ENCODE measurements around the gene TEKT5. TPM values are rescaled to one million over a fixed set of nuclear protein-coding genes. Genes with fewer than 3 reads are reported as not detected.
"Not testable (repeated sequence)": the region's sequence is repeated elsewhere in the genome, so short reads cannot be mapped to it uniquely, and the experiment has no call there.

Gene TEKT5
- total and polyA plus RNA-seq, 9 of the 15 experiments (the other 6 are each of a cell fraction or from before 2014, with no cell fraction given), result 0.10 to 0.19 TPM; not detected in 7

DNA sequence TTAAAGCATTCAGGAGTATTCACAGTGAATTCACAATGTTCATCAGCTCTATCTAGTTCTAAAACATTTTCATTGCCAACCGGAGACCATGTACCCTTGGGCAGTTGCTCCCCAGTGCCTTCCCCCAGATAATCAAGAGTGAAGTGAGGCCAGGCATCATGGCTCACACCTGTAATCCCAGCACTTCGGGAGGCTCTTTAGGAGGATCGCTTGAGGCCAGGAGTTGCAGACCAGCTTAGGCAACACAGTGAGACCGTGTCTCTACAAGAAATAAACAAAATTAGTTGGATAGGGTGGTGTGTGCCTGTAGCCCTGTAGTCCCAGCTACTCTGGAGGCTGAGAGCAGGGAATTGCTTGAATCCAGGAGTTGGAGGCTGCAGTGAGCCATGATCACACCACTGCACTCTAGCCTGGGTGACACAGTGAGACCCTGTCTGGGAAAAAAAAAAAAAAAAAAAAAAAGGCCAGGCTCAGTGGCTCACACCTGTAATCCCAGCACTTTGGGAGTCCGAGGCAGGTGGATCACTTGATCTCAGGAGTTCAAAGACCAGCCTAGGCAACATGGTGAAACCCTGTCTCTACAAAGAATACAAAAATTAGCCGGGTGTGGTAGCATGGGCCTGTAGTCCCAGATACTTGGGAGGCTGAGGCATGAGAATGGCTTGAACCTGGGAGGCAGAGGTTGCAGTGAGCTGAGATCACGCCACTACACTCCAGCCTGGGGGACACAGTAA, 73.3 kb downstream of the TEKT5 start:
- FAIRE-seq, result not testable (repeated sequence)

DNA sequence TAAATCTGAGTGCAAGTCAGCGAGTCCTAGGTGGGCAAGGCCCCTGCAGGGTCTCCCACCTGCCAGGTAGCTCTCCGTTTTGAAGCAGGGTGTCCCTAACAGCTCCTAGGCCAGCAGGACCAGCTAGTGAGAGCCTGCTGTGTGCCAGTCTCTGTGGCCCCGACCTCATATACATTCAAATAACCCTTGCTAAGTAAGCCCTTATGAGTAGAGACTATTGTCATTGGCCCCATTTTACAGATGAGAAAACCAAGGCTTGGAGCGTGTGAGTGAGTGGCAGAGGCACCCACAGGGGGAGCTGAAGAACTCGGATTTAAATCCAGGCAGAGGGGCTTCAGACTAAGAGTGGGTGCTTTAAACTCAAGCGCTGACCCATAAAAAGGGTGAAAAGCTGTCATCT, 74.6 kb downstream of the TEKT5 start:
- H3K9me3 ChIP-seq (replicated peaks; ENCODE audit: control insufficient read depth, insufficient read depth, low read depth, low read length), result no peaks in the 10 kb centered on the region
- peaks cover 21 to 47% of the 10 kb centered on the region in 2 experiments; a peak in 4 of 5 replicates for H3K4me1 ChIP-seq (replicated peaks in 1 of 2; ENCODE audit: control insufficient read depth in 2 of 2, insufficient read depth in 2 of 2, low read length in 2 of 2)
- no peaks in the 10 kb centered on the region for H3K36me3 ChIP-seq (ENCODE audit: control insufficient read depth, insufficient read depth, low read length)
- in situ Hi-C loops (cut with MboI), result no loop called here
- no peak overlapping the region for H3K27ac ChIP-seq (ENCODE audit: extremely low read depth, low read depth, low read length)
- H3K9me1 ChIP-seq (ENCODE audit: control insufficient read depth, insufficient read depth, low read length), result no peaks in the 10 kb centered on the region
- no peaks in the 10 kb centered on the region for H3K79me2 ChIP-seq (ENCODE audit: control insufficient read depth, insufficient read depth, low read length)
- no peaks in the 10 kb centered on the region for H4K20me1 ChIP-seq (replicated peaks; ENCODE audit: control insufficient read depth, insufficient read depth, low read length)
- no peak overlapping the region for H3K4me3 ChIP-seq
- POLR2A ChIA-PET, result interaction anchor here (0.6 kb wide), 1 partner anchor 313 kb away, joined by 4 read pairs; no protein-coding TSS in a partner anchor
- FAIRE-seq (no peak), DNase-seq (ENCODE audit: extremely low read depth in 1 of 4, low spot score in 3 of 4) (no peak), ATAC-seq (no peak)
- CTCF ChIA-PET (ENCODE audit: low intra/inter-chr PET ratio), result no interaction called here
- intact Hi-C loops (cut with micrococcal nuclease), result no loop called here
- H3K9ac ChIP-seq (ENCODE audit: insufficient read depth in 1 of 2, low read depth in 2 of 2, low read length in 2 of 2), result peak overlapping the region in 1 of 2 experiments; percentile 52; a peak in 1 of 4 replicates
- peak overlapping the region; percentile 72; the same call in 1 of the 2 replicates for H2AFZ ChIP-seq (ENCODE audit: low read depth, low read length)
- no TSS peak for BruUV-seq (replicated peaks)
- H3K4me2 ChIP-seq (ENCODE audit: insufficient read depth, low read length), result peak overlapping the region; percentile 53; the same call in 1 of the 2 replicates
- TF ChIP-seq RCOR1 (IDR thresholded peaks at IDR 0.05; ENCODE audit: borderline replicate concordance in 1 of 2, low read depth in 2 of 2, low read length in 2 of 2) (0 out of 4 replicates have a peak, but pooled peaks of 1 of the 2 experiments have one; percentile 18), PTRF (tag; IDR thresholded peaks at IDR 0.05) (no peak), BCOR (IDR thresholded peaks at IDR 0.05) (peak; percentile 82), KDM1A (IDR thresholded peaks at IDR 0.05) (peak; percentile 52 to 63), E2F3 (CRISPR knock-in tag; IDR thresholded peaks at IDR 0.05) (no peak), RBM25 (IDR thresholded peaks at IDR 0.05; ENCODE audit: low read depth, low read length, severe bottlenecking) (peak; percentile 74), ADNP (tag; IDR thresholded peaks at IDR 0.05) (peak; percentile 63; the same call in 1 of the 2 replicates)
- TF ChIP-seq, protein P1, sequence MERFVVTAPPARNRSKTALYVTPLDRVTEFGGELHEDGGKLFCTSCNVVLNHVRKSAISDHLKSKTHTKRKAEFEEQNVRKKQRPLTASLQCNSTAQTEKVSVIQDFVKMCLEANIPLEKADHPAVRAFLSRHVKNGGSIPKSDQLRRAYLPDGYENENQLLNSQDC (CRISPR knock-in tag; IDR thresholded peaks at IDR 0.05), result no peak
- peaks cover 2 to 28% of the 10 kb centered on the region in 2 experiments; a peak in 4 of 5 replicates for H3K27me3 ChIP-seq (ENCODE audit: control insufficient read depth in 2 of 2, insufficient read depth in 2 of 2, low read length in 2 of 2)
- 44% methylated on average over 6 of the region's 6 CpGs for whole genome bisulfite sequencing (ENCODE audit: insufficient coverage, low coverage, missing lambda C conversion rate)

More for the DNA sequence above, 73.3 kb downstream of the TEKT5 start:
- H4K20me1 ChIP-seq (replicated peaks; ENCODE audit: control insufficient read depth, insufficient read depth, low read length); CTCF ChIA-PET (ENCODE audit: low intra/inter-chr PET ratio); BruUV-seq (replicated peaks); intact Hi-C loops (cut with micrococcal nuclease); H3K4me3 ChIP-seq; H3K36me3 ChIP-seq (ENCODE audit: control insufficient read depth, insufficient read depth, low read length); H3K79me2 ChIP-seq (ENCODE audit: control insufficient read depth, insufficient read depth, low read length); H2AFZ ChIP-seq (ENCODE audit: low read depth, low read length); in situ Hi-C loops (cut with MboI); H3K4me2 ChIP-seq (ENCODE audit: insufficient read depth, low read length); H3K9me1 ChIP-seq (ENCODE audit: control insufficient read depth, insufficient read depth, low read length); H3K27ac ChIP-seq (ENCODE audit: extremely low read depth, low read depth, low read length); H3K9me3 ChIP-seq (replicated peaks; ENCODE audit: control insufficient read depth, insufficient read depth, low read depth, low read length); H3K9ac ChIP-seq (ENCODE audit: insufficient read depth in 1 of 2, low read depth in 2 of 2, low read length in 2 of 2): not testable (repeated sequence)
- TF ChIP-seq ZNF121 (CRISPR knock-in tag; conservative IDR thresholded peaks at IDR 0.05), result peak; percentile 25; the same call in 1 of the 2 replicates
- WGBS (ENCODE audit: insufficient coverage, low coverage, missing lambda C conversion rate), result 39% methylated on average over 7 of the region's 7 CpGs
- Histone ChIP-seq H3K27me3 (ENCODE audit: control insufficient read depth in 2 of 2, insufficient read depth in 2 of 2, low read length in 2 of 2) (peaks cover 2 to 27% of the 10 kb centered on the region in 2 experiments; a peak in 4 of 5 replicates), H3K4me1 (replicated peaks in 1 of 2; ENCODE audit: control insufficient read depth in 2 of 2, insufficient read depth in 2 of 2, low read length in 2 of 2) (peaks cover 27 to 53% of the 10 kb centered on the region in 2 experiments; a peak in 4 of 5 replicates)
- POLR2A ChIA-PET, result interaction anchor here (0.7 to 1.4 kb wide), 2 partner anchors 9 to 27 kb away, joined by 3 to 4 read pairs; no protein-coding TSS in a partner anchor
- peak; percentile 18; the same call in 2 of the 3 replicates for ATAC-seq
- peak in 1 of 4 experiments; percentile 4 for DNase-seq (ENCODE audit: extremely low read depth in 1 of 4, low spot score in 3 of 4)
